SHP77 treated with DMSO at 0.1 percent for 48 hours (cell line): ENCODE data around the gene DCHS2.

Experiments
- DNase-seq: peaks from one replicate; lab custom pipeline; 2025; lab: John Stamatoyannopoulos, UW

Gene DCHS2

GRCh38 chr4:154390324-154390723 is 101.3 kb downstream of the DCHS2 start:
- DNase-seq, result no peak

GRCh38 chr4:154389148-154389547 is 102.5 kb downstream of the DCHS2 start:
- DNase-seq, result no peak

GRCh38 chr4:154384012-154384411 is 107.6 kb downstream of the DCHS2 start:
- no peak for DNase-seq

GRCh38 chr4:154376486-154376885 is 115.1 kb downstream of the DCHS2 start:
- no peak for DNase-seq

GRCh38 chr4:154368060-154368459 is 123.5 kb downstream of the DCHS2 start:
- no peak for DNase-seq

GRCh38 chr4:154367659-154368058 is 123.9 kb downstream of the DCHS2 start:
- DNase-seq, result no peak

GRCh38 chr4:154366956-154367355 is 124.6 kb downstream of the DCHS2 start:
- DNase-seq, result no peak

- DNase-seq, result no peak
Measured at GRCh38 chr4:154364066-154364845, 127.3 kb downstream of the DCHS2 start.

- DNase-seq, result no peak
Measured at GRCh38 chr4:154361450-154361849, 130.1 kb downstream of the DCHS2 start.

GRCh38 chr4:154360491-154360890 is 131.1 kb downstream of the DCHS2 start:
- no peak for DNase-seq

- DNase-seq, result no peak
Measured at GRCh38 chr4:154354883-154355282, 136.7 kb downstream of the DCHS2 start.

GRCh38 chr4:154349829-154350228 is 141.8 kb downstream of the DCHS2 start:
- no peak for DNase-seq

GRCh38 chr4:154348657-154349056 is 142.9 kb downstream of the DCHS2 start:
- no peak for DNase-seq

GRCh38 chr4:154345359-154345758 is 146.2 kb downstream of the DCHS2 start:
- DNase-seq, result no peak

GRCh38 chr4:154344686-154345085 is 146.9 kb downstream of the DCHS2 start:
- no peak for DNase-seq

GRCh38 chr4:154343651-154344050 is 147.9 kb downstream of the DCHS2 start:
- DNase-seq, result no peak

GRCh38 chr4:154341448-154341847 is 150.2 kb downstream of the DCHS2 start:
- no peak for DNase-seq

- DNase-seq, result no peak
Measured at GRCh38 chr4:154335588-154335987, 156.0 kb downstream of the DCHS2 start.

- no peak for DNase-seq
Measured at GRCh38 chr4:154332681-154333421, 158.7 kb downstream of the DCHS2 start.

GRCh38 chr4:154329939-154330338 is 161.7 kb downstream of the DCHS2 start:
- no peak for DNase-seq

- no peak for DNase-seq
Measured at GRCh38 chr4:154329268-154329868, 162.2 kb downstream of the DCHS2 start.

- no peak for DNase-seq
Measured at GRCh38 chr4:154328030-154328429, 163.6 kb downstream of the DCHS2 start.

- no peak for DNase-seq
Measured at GRCh38 chr4:154320521-154320920, 171.1 kb downstream of the DCHS2 start.
